ENCODE measurements around the gene RBM8A. TPM values are rescaled to one million over a fixed set of nuclear protein-coding genes. Genes with fewer than 3 reads are reported as not detected.

The RBM8A gene
- total RNA-seq, 2 experiments from 2014 or later, result 135 to 200 TPM

DNA sequence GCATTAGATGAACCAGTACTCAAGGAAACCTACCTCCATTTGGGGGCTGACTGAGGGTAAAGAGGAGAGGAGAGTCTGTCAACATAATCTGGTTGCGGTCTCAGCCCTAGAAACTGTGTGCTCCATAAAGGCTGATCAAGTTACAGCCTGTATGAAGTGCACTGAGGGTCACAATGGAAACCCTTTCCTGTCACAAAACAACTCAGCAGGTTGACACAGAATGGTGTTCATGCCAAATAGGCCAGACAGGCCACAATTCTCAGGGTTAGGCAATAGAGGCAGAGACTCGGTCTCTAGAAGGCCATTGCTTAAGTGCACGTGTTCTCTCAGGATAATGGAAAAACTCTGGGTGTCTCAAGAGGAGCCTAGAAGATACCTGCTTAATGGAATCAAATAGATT lies 37.6 kb downstream of the RBM8A start:
- Histone ChIP-seq H3K79me2 (ENCODE audit: insufficient read depth, low read depth, low read length) (no peaks in the 10 kb centered on the region), H3K9me2 (ENCODE audit: insufficient read depth, low read length) (no peaks in the 10 kb centered on the region), H3K4me3 (ENCODE audit: low read depth, low read length, poor library complexity, severe bottlenecking) (no peak overlapping the region), H3K4me1 (ENCODE audit: insufficient read depth, low read length, poor library complexity, severe bottlenecking) (no peaks in the 10 kb centered on the region), H2AFZ (ENCODE audit: low read length) (no peak overlapping the region), H3K27ac (ENCODE audit: low read depth, low read length, poor library complexity, severe bottlenecking) (no peak overlapping the region), H3K9me3 (ENCODE audit: low read length) (no peaks in the 10 kb centered on the region), H4K20me1 (ENCODE audit: insufficient read depth, low read length) (no peaks in the 10 kb centered on the region), H3K36me3 (ENCODE audit: insufficient read depth, low read length) (no peaks in the 10 kb centered on the region), H3K4me2 (ENCODE audit: low read length) (no peak overlapping the region)
- DNase-seq (ENCODE audit: low spot score), result no peak
- intact Hi-C loops (cut with micrococcal nuclease; ENCODE audit: unreplicated experiment), result no loop called here
- TF ChIP-seq, protein P1, sequence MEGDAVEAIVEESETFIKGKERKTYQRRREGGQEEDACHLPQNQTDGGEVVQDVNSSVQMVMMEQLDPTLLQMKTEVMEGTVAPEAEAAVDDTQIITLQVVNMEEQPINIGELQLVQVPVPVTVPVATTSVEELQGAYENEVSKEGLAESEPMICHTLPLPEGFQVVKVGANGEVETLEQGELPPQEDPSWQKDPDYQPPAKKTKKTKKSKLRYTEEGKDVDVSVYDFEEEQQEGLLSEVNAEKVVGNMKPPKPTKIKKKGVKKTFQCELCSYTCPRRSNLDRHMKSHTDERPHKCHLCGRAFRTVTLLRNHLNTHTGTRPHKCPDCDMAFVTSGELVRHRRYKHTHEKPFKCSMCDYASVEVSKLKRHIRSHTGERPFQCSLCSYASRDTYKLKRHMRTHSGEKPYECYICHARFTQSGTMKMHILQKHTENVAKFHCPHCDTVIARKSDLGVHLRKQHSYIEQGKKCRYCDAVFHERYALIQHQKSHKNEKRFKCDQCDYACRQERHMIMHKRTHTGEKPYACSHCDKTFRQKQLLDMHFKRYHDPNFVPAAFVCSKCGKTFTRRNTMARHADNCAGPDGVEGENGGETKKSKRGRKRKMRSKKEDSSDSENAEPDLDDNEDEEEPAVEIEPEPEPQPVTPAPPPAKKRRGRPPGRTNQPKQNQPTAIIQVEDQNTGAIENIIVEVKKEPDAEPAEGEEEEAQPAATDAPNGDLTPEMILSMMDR (conservative IDR thresholded peaks at IDR 0.05; ENCODE audit: low read length), result no peak
- no peak for TF ChIP-seq EZH2phosphoT487 (IDR thresholded peaks at IDR 0.05; ENCODE audit: borderline replicate concordance, low read depth, low read length)
- ChIA-PET CTCF (ENCODE audit: unreplicated experiment) (interaction anchor here (1.0 kb wide), 1 partner anchor 9 kb away, joined by 3 read pairs; no protein-coding TSS in a partner anchor), POLR2A (interaction anchor here (1.0 kb wide), 1 partner anchor 123 kb away, joined by 3 read pairs; no protein-coding TSS in a partner anchor)
- no TSS peak for BruUV-seq (replicated peaks)

DNA sequence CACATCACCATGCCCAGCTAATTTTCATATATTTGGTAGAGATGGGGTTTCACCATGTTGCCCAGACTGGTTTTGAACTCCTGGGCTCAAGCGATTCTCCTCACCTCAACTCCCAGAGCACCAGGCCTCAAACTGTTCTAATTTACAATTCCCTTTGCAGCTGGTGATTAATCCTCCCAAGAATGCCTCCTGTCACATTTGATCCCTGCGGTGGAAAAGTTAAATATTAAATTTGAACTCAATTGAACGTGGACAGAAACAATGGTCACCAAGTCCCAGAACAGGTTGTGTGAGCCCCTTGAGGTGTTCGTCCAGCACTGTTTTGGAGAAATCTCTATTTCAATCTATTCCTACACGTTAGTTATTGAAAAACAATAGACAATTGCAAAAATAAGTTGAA lies 39.7 kb downstream of the RBM8A start:
- no peaks in the 10 kb centered on the region for H4K20me1 ChIP-seq (ENCODE audit: insufficient read depth, low read length)
- intact Hi-C loops (cut with micrococcal nuclease; ENCODE audit: unreplicated experiment), result no loop called here
- H3K4me1 ChIP-seq (ENCODE audit: insufficient read depth, low read length, poor library complexity, severe bottlenecking), result no peaks in the 10 kb centered on the region
- no peak for DNase-seq (ENCODE audit: low spot score)
- H2AFZ ChIP-seq (ENCODE audit: low read length), result no peak overlapping the region
- H3K27ac ChIP-seq (ENCODE audit: low read depth, low read length, poor library complexity, severe bottlenecking), result no peak overlapping the region
- no peaks in the 10 kb centered on the region for H3K36me3 ChIP-seq (ENCODE audit: insufficient read depth, low read length)
- H3K9me3 ChIP-seq (ENCODE audit: low read length), result no peaks in the 10 kb centered on the region
- TF ChIP-seq, protein P1 (conservative IDR thresholded peaks at IDR 0.05; ENCODE audit: low read length), result no peak
- TF ChIP-seq EZH2phosphoT487 (IDR thresholded peaks at IDR 0.05; ENCODE audit: borderline replicate concordance, low read depth, low read length), result no peak
- ChIA-PET POLR2A (interaction anchor here (1.0 kb wide), 1 partner anchor 56 kb away, joined by 3 read pairs; no protein-coding TSS in a partner anchor), CTCF (ENCODE audit: unreplicated experiment) (no interaction called here)
- no peak overlapping the region for H3K4me2 ChIP-seq (ENCODE audit: low read length)
- no peaks in the 10 kb centered on the region for H3K9me2 ChIP-seq (ENCODE audit: insufficient read depth, low read length)
- no TSS peak for BruUV-seq (replicated peaks)
- no peak overlapping the region for H3K4me3 ChIP-seq (ENCODE audit: low read depth, low read length, poor library complexity, severe bottlenecking)
- H3K79me2 ChIP-seq (ENCODE audit: insufficient read depth, low read depth, low read length), result no peaks in the 10 kb centered on the region

DNA sequence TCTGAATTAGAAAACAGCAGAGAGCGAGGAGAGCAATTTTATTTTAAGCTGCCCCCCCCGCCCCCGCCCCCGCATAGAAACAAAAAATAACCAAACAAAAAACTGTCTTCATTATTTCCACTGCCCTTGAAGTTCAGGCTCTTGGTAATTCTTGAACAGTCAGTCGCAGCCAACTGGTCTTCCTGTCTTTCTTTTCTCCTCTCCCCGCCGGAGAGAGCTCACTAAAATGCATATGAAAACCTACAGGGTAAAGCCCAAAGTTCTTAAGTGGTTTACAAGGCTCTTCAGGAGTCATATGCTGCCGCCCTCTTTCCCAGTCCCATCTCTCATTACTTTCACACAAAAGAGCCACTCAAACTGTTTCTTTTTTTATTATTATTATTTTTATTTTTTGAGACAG lies 40.5 kb downstream of the RBM8A start:
- no peaks in the 10 kb centered on the region for H3K9me2 ChIP-seq (ENCODE audit: insufficient read depth, low read length)
- no peaks in the 10 kb centered on the region for H3K36me3 ChIP-seq (ENCODE audit: insufficient read depth, low read length)
- ChIA-PET CTCF (ENCODE audit: unreplicated experiment) (no interaction called here), POLR2A (interaction anchor here (0.6 to 1.3 kb wide), 5 partner anchors 28 to 146 kb away, joined by 3 to 5 read pairs (median 4); partner anchors contain the start of genes LIX1L and PIAS3)
- no peak overlapping the region for H3K4me2 ChIP-seq (ENCODE audit: low read length)
- TF ChIP-seq EZH2phosphoT487 (IDR thresholded peaks at IDR 0.05; ENCODE audit: borderline replicate concordance, low read depth, low read length), result no peak
- TF ChIP-seq, protein P1 (conservative IDR thresholded peaks at IDR 0.05; ENCODE audit: low read length), result no peak
- H3K4me3 ChIP-seq (ENCODE audit: low read depth, low read length, poor library complexity, severe bottlenecking), result no peak overlapping the region
- no peaks in the 10 kb centered on the region for H4K20me1 ChIP-seq (ENCODE audit: insufficient read depth, low read length)
- no peak overlapping the region for H3K27ac ChIP-seq (ENCODE audit: low read depth, low read length, poor library complexity, severe bottlenecking)
- H2AFZ ChIP-seq (ENCODE audit: low read length), result no peak overlapping the region
- BruUV-seq (replicated peaks), result no TSS peak
- H3K79me2 ChIP-seq (ENCODE audit: insufficient read depth, low read depth, low read length), result no peaks in the 10 kb centered on the region
- no peaks in the 10 kb centered on the region for H3K9me3 ChIP-seq (ENCODE audit: low read length)
- no peaks in the 10 kb centered on the region for H3K4me1 ChIP-seq (ENCODE audit: insufficient read depth, low read length, poor library complexity, severe bottlenecking)
- intact Hi-C loops (cut with micrococcal nuclease; ENCODE audit: unreplicated experiment), result no loop called here
- no peak for DNase-seq (ENCODE audit: low spot score)
